ENCODE results near the gene TOGARAM2. TPM values are rescaled to one million over a fixed set of nuclear protein-coding genes. Genes with fewer than 3 reads are reported as not detected.

The TOGARAM2 gene
- total RNA-seq, 4 donors from 2014 or later: 1.5 to 3.8 (median 1.9) TPM

DNA sequence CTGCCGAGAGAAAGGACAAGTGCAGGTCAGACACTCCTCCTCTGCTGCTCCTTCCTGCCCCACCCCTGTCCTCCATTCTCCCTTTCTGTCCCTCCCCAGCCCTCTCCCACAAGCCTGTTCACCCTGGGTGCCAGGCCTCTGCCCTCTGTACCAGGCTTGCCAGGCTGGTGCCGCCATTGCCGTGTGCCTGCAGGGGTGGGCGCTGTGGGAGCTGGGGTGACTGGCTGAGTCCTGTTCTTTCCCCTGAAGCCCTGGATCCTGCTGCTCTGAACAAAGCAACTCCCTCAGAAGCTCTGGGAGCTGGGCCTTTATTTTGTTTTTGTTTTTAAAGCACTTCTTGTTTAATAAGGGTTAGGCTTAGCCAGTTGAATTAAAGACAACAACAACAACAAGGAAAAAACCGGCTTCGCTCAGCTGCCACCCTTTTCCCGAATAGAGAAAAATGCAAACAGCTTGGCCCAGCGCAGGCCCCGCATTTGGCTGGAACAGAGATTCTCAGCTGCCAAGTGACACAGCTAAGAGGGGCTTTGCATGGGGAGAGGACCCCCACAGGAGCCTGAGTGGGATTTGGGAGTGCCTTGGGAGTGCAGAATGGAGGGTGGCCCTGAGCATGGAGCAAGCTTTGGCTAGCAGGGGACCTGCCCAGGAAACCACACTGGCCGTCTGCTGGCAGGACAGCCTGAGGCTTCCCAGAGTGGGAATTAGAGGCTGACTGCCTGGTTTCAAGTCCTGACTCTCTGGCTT is 84.1 kb downstream of the TOGARAM2 start:
- Histone ChIP-seq H3K27me3 (no peaks in the 10 kb centered on the region), H3K36me3 (no peaks in the 10 kb centered on the region), H3K4me3 (peak overlapping the region in 1 of 2 donors; percentile 18), H3K9me3 (no peaks in the 10 kb centered on the region), H3K27ac (peak overlapping the region in 3 of 4 donors; percentile 52 to 75 (median 64)), H3K4me1 (peaks cover 0 to 48% (median 25%) of the 10 kb centered on the region in 3 donors)
- peak; percentile 19 for ATAC-seq
- WGBS, 2 donors (ENCODE audit: low coverage in 1 of 2): 40 to 42% methylated on average over 1 to 2 of the region's 10 CpGs
- no peak for TF ChIP-seq POLR2AphosphoS5 (IDR thresholded peaks at IDR 0.05)

DNA sequence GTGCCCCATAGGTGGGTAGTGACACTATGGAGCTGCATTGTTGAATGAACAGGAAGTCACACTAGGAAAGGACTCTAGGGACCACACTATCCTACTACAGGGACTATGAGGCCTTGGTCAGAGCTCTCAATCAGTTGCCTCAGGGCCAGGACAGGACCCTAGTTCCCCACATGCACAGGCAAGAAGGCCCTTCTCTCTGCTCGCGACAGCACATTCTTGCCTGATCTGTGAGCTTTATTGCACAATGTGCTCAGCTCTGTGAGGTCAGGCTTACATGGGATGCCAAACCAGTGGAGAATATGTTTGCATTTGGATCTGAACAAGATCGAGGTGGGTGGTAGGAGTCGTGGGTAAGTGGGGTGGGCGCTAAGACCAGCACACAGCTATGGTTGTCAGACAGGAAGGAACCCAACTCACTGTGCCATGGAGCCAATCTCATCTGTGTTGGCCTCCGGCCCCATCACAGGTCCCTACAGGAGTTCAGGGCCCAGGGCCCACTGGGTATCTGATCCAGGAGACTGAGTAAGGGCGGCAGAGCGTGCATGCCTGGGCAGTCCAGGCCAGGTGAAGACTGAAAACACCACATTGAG is 85.3 kb downstream of the TOGARAM2 start:
- TF ChIP-seq EP300 (IDR thresholded peaks at IDR 0.05) (no peak), POLR2A (IDR thresholded peaks at IDR 0.05) (no peak), POLR2AphosphoS5 (IDR thresholded peaks at IDR 0.05) (no peak)
- TF ChIP-seq, protein P1, sequence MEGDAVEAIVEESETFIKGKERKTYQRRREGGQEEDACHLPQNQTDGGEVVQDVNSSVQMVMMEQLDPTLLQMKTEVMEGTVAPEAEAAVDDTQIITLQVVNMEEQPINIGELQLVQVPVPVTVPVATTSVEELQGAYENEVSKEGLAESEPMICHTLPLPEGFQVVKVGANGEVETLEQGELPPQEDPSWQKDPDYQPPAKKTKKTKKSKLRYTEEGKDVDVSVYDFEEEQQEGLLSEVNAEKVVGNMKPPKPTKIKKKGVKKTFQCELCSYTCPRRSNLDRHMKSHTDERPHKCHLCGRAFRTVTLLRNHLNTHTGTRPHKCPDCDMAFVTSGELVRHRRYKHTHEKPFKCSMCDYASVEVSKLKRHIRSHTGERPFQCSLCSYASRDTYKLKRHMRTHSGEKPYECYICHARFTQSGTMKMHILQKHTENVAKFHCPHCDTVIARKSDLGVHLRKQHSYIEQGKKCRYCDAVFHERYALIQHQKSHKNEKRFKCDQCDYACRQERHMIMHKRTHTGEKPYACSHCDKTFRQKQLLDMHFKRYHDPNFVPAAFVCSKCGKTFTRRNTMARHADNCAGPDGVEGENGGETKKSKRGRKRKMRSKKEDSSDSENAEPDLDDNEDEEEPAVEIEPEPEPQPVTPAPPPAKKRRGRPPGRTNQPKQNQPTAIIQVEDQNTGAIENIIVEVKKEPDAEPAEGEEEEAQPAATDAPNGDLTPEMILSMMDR (IDR thresholded peaks at IDR 0.05): no peak
- peaks cover 0 to 48% (median 25%) of the 10 kb centered on the region in 3 donors for H3K4me1 ChIP-seq
- no peaks in the 10 kb centered on the region for H3K27me3 ChIP-seq
- H3K4me3 ChIP-seq: no peak overlapping the region
- H3K36me3 ChIP-seq: no peaks in the 10 kb centered on the region
- peak overlapping the region in 3 of 4 donors; percentile 26 to 75 (median 37) for H3K27ac ChIP-seq
- ATAC-seq: peak; percentile 41
- H3K9me3 ChIP-seq: no peaks in the 10 kb centered on the region
- WGBS, 2 donors (ENCODE audit: low coverage in 1 of 2): 81 to 92% methylated on average over 2 to 5 of the region's 8 CpGs

DNA sequence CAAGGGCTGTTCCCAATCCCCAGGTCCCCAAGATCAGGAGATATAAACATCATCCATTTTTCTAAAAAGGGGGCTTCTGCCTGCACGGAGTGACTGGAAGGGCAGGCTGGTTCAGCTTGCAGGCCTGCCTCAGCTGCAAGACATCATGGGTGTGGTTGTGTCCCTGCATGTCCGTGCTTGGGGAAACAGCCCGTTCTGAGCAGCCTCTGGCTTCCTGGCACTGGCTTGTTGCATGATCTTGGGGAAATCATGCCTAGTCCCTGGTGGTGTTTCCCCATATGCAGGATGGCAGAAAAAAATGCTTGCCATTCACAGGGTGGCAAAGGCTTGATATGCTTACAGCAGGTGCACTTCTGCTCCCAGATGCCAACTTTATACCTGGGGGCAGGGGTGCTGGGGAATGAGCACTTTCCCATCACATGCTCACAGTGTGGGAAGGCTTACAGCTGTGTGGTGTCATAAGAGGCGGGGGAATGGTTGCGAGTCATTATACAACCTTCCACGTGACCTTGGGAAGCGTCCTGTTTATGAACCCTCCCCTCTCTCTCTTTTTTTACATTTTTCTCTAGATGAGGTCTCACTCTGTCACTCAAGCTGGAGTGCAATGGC is 86.0 kb downstream of the TOGARAM2 start:
- Histone ChIP-seq H3K4me1 (peaks cover 0 to 48% (median 25%) of the 10 kb centered on the region in 3 donors), H3K27ac (peak overlapping the region in 2 of 4 donors; percentile 26 to 37), H3K4me3 (no peak overlapping the region), H3K27me3 (no peaks in the 10 kb centered on the region), H3K36me3 (no peaks in the 10 kb centered on the region), H3K9me3 (no peaks in the 10 kb centered on the region)
- WGBS, 2 donors (ENCODE audit: low coverage in 1 of 2): 75 to 80% methylated on average over 4 of the region's 7 CpGs
- no peak for ATAC-seq
- TF ChIP-seq, protein P1 (IDR thresholded peaks at IDR 0.05): no peak
- no peak for TF ChIP-seq POLR2AphosphoS5 (IDR thresholded peaks at IDR 0.05)
- TF ChIP-seq POLR2A (IDR thresholded peaks at IDR 0.05): no peak
- no peak for TF ChIP-seq EP300 (IDR thresholded peaks at IDR 0.05)

DNA sequence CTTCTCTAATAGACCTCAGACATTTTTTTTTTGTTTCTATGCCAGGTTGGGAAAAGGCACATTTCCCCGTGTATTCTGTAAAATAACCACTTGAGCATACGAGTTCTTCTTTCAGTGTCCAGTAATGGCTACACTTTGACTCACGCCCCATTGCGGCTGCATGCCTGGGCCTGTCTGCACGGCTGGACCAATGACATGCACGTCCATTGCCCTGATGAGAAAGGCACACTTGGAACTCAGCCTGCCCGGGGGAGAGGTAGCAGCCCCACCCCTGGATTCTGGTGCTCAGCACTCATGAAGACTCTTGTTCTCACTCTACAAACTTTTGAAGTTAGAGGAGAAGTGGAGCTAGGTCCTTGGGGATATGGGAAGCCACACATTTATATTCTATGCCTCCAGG is 87.4 kb downstream of the TOGARAM2 start:
- Histone ChIP-seq H3K9me3 (no peaks in the 10 kb centered on the region), H3K36me3 (no peaks in the 10 kb centered on the region), H3K4me3 (no peak overlapping the region), H3K27me3 (no peaks in the 10 kb centered on the region), H3K27ac (no peak overlapping the region), H3K4me1 (peaks cover 0 to 37% (median 18%) of the 10 kb centered on the region in 3 donors)
- no peak for ATAC-seq
- WGBS, 2 donors (ENCODE audit: low coverage in 1 of 2): 67 to 85% methylated on average over 3 to 4 of the region's 7 CpGs
- TF ChIP-seq POLR2AphosphoS5 (IDR thresholded peaks at IDR 0.05) (no peak), EP300 (IDR thresholded peaks at IDR 0.05) (no peak)

DNA sequence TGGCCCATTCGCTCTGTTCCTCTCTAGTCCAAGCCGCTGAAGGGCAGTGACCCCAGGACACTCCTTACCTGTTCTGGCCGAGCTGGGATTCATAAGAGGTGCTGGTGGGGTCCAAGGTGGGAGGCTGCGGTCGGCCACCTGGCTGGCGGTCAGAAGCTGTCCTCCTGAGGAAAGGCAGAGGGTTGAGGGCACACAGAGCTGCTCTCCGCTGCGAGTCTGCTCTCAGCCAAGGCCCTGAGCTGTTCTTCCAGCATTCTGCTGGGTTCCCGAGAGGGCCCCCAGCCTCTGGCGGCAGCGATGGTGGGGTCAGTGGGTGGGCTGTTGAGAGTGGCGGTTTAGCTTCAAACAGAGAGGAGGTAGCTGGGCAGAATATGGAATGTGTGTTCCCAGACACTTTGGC is 89.4 kb downstream of the TOGARAM2 start:
- no peak for TF ChIP-seq EP300 (IDR thresholded peaks at IDR 0.05)
- no peak for TF ChIP-seq POLR2A (IDR thresholded peaks at IDR 0.05)
- TF ChIP-seq, protein P1 (IDR thresholded peaks at IDR 0.05): no peak
- no peak for TF ChIP-seq POLR2AphosphoS5 (IDR thresholded peaks at IDR 0.05)
- peaks cover 0 to 17% (median 5%) of the 10 kb centered on the region in 3 donors for H3K4me1 ChIP-seq
- no peaks in the 10 kb centered on the region for H3K9me3 ChIP-seq
- H3K4me3 ChIP-seq: no peak overlapping the region
- no peak overlapping the region for H3K27ac ChIP-seq
- ATAC-seq: no peak
- no CpG with 5 or more reads among the region's 12 CpGs for WGBS, 2 donors (ENCODE audit: low coverage in 1 of 2)
- no peaks in the 10 kb centered on the region for H3K36me3 ChIP-seq
- H3K27me3 ChIP-seq: no peaks in the 10 kb centered on the region

Data from gastroesophageal sphincter (tissue), 4 donors.